ENCODE results near the gene MMP17. TPM values are rescaled to one million over a fixed set of nuclear protein-coding genes. Genes with fewer than 3 reads are reported as not detected.
"Not testable (repeated sequence)": the region's sequence is repeated elsewhere in the genome, so short reads cannot be mapped to it uniquely, and the experiment has no call there.

MMP17 gene
- total and polyA plus RNA-seq, 4 donors, result 0.17 to 0.37 (median 0.24) TPM; not detected in 1

GRCh38 chr12:131873293-131873692, 45.1 kb downstream of the MMP17 start (continued):
- TF ChIP-seq REST (IDR thresholded peaks at IDR 0.05) (no peak), SP1 (IDR thresholded peaks at IDR 0.05) (no peak), RAD21 (IDR thresholded peaks at IDR 0.05) (no peak), YY1 (IDR thresholded peaks at IDR 0.05) (no peak)
- TF ChIP-seq, protein P1, sequence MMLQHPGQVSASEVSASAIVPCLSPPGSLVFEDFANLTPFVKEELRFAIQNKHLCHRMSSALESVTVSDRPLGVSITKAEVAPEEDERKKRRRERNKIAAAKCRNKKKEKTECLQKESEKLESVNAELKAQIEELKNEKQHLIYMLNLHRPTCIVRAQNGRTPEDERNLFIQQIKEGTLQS (IDR thresholded peaks at IDR 0.05), result no peak

GRCh38 chr12:131874972-131875371, 46.8 kb downstream of the MMP17 start:
- H3K27me3 ChIP-seq (ENCODE audit: control insufficient read depth in 4 of 4, insufficient read depth in 4 of 4, low read length in 3 of 4); H3K9ac ChIP-seq (ENCODE audit: low read depth in 1 of 2, low read length in 2 of 2); DNase-seq (ENCODE audit: low spot score); H3K27ac ChIP-seq (ENCODE audit: low read depth in 1 of 2, low read length in 2 of 2); H3K36me3 ChIP-seq (ENCODE audit: control insufficient read depth in 4 of 4, insufficient read depth in 3 of 4, low read depth in 1 of 4, low read length in 3 of 4); H3K9me3 ChIP-seq (ENCODE audit: control insufficient read depth in 4 of 4, low read length in 3 of 4); H3K4me1 ChIP-seq (ENCODE audit: control insufficient read depth in 4 of 4, insufficient read depth in 4 of 4, low read length in 3 of 4); H3K4me3 ChIP-seq (ENCODE audit: low read depth in 1 of 3, low read length in 3 of 3): not testable (repeated sequence)
- WGBS, result 89% methylated on average over 6 of the region's 6 CpGs

- not testable (repeated sequence) for DNase-seq (ENCODE audit: low spot score); H3K4me3 ChIP-seq (ENCODE audit: low read depth in 1 of 3, low read length in 3 of 3); H3K9ac ChIP-seq (ENCODE audit: low read depth in 1 of 2, low read length in 2 of 2); H3K4me1 ChIP-seq (ENCODE audit: control insufficient read depth in 4 of 4, insufficient read depth in 4 of 4, low read length in 3 of 4); H3K9me3 ChIP-seq (ENCODE audit: control insufficient read depth in 4 of 4, low read length in 3 of 4); H3K27me3 ChIP-seq (ENCODE audit: control insufficient read depth in 4 of 4, insufficient read depth in 4 of 4, low read length in 3 of 4); H3K27ac ChIP-seq (ENCODE audit: low read depth in 1 of 2, low read length in 2 of 2); H3K36me3 ChIP-seq (ENCODE audit: control insufficient read depth in 4 of 4, insufficient read depth in 3 of 4, low read depth in 1 of 4, low read length in 3 of 4)
- 86% methylated on average over 10 of the region's 10 CpGs for WGBS
Measured at GRCh38 chr12:131877216-131877615, 49.0 kb downstream of the MMP17 start.

DNA sequence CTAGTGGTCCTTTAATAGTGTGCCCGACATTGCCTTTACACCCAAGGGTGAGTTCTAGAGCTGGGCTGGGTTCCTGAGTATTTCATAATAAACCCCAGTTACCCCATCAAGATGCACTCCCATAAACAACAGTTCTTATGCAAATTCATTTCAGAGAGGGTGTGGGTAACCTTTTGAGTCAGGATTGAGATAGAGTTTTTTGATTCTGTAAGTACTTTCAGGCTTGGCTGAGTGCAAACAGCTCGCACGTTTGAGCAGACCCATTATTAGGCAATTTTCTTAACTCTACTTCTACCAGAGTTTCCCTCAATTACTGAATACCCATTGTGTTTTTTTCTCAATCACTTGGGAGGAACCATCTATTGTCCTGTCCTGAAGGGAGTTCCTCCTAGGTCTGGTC, 50.2 kb downstream of the MMP17 start:
- H3K9ac ChIP-seq (ENCODE audit: low read depth in 1 of 2, low read length in 2 of 2); H3K27ac ChIP-seq (ENCODE audit: low read depth in 1 of 2, low read length in 2 of 2); DNase-seq (ENCODE audit: low spot score); H3K36me3 ChIP-seq (ENCODE audit: control insufficient read depth in 4 of 4, insufficient read depth in 3 of 4, low read depth in 1 of 4, low read length in 3 of 4); H3K4me1 ChIP-seq (ENCODE audit: control insufficient read depth in 4 of 4, insufficient read depth in 4 of 4, low read length in 3 of 4); H3K4me3 ChIP-seq (ENCODE audit: low read depth in 1 of 3, low read length in 3 of 3); H3K27me3 ChIP-seq (ENCODE audit: control insufficient read depth in 4 of 4, insufficient read depth in 4 of 4, low read length in 3 of 4); H3K9me3 ChIP-seq (ENCODE audit: control insufficient read depth in 4 of 4, low read length in 3 of 4): not testable (repeated sequence)
- 53% methylated on average over 3 of the region's 3 CpGs for WGBS

DNA sequence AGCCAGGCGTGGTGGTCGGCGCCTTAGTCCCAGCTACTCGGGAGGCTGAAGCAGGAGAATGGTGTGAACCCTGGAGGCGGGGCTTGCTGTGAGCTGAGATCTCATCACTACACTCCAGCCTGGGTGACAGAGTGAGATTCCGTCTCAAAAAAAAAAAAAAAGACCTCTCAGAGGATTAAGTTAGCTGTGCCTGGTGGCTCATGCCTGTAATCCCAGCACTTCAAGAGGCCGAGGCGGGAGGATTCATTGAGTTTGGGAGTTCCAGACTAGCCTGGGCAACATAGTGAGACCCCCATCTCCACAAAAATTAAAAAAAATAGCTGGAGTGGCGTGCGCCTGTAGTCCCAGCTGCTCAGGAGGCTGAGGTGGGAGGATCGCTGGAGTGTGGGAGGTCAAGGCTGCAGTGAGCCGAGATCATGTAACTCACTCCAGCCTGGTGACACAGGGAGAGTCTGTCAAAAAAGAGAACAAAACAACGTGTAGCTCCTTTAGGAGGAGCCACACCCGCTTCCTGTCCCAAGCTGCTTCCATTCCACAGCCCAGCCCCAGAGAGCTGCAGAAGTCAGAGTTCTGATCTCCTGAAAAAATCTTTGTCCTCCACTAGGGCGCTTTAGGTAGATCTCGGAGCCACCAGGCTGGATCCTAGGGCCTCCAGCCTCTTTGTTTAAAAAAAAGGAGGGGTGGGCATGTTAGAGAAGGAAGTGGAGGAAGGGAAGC, 54.8 kb downstream of the MMP17 start:
- no peaks in the 10 kb centered on the region for H3K27me3 ChIP-seq (ENCODE audit: control insufficient read depth in 4 of 4, insufficient read depth in 4 of 4, low read length in 3 of 4)
- H3K4me3 ChIP-seq (ENCODE audit: low read depth in 1 of 3, low read length in 3 of 3), result no peak overlapping the region
- H3K4me1 ChIP-seq (ENCODE audit: control insufficient read depth in 4 of 4, insufficient read depth in 4 of 4, low read length in 3 of 4), result no peaks in the 10 kb centered on the region
- DNase-seq (ENCODE audit: low spot score), result no peak
- peaks cover 0 to 4% (median under 1%) of the 10 kb centered on the region in 4 donors for H3K9me3 ChIP-seq (ENCODE audit: control insufficient read depth in 4 of 4, low read length in 3 of 4)
- no peak overlapping the region for H3K9ac ChIP-seq (ENCODE audit: low read depth in 1 of 2, low read length in 2 of 2)
- H3K27ac ChIP-seq (ENCODE audit: low read depth in 1 of 2, low read length in 2 of 2), result no peak overlapping the region
- no peaks in the 10 kb centered on the region for H3K36me3 ChIP-seq (ENCODE audit: control insufficient read depth in 4 of 4, insufficient read depth in 3 of 4, low read depth in 1 of 4, low read length in 3 of 4)
- WGBS, result 88% methylated on average over 16 of the region's 16 CpGs
- TF ChIP-seq FOXA1 (IDR thresholded peaks at IDR 0.05) (no peak), HNF4G (IDR thresholded peaks at IDR 0.05) (no peak), YY1 (IDR thresholded peaks at IDR 0.05) (no peak), CTCF (IDR thresholded peaks at IDR 0.05; ENCODE audit: low read depth, low read length, missing input control) (no peak), ZBTB33 (IDR thresholded peaks at IDR 0.05) (no peak), MAX (IDR thresholded peaks at IDR 0.05) (no peak), RAD21 (IDR thresholded peaks at IDR 0.05) (no peak), NR2F2 (IDR thresholded peaks at IDR 0.05) (no peak), EGR1 (IDR thresholded peaks at IDR 0.05; ENCODE audit: low read depth in 2 of 2) (no peak)
- TF ChIP-seq, protein P1 (IDR thresholded peaks at IDR 0.05), result no peak
